Stimulated activated CD4-positive, alpha-beta T cell treated with anti-CD3 and anti-CD28 coated beads, Interleukin-12 subunit alpha, Interleukin-12 subunit beta, amount 100 ng/mL, for 48 hours (primary cell): ENCODE results near the gene SEMA4C.

Experiments
- DNase-seq, 3 donors: peaks; one replicate each; pipeline ENCODE4 v3.0.0-alpha.2; 2020; ENCODE audit warnings: low read depth in 2 of 3, low spot score in 1 of 3

The SEMA4C gene

DNA sequence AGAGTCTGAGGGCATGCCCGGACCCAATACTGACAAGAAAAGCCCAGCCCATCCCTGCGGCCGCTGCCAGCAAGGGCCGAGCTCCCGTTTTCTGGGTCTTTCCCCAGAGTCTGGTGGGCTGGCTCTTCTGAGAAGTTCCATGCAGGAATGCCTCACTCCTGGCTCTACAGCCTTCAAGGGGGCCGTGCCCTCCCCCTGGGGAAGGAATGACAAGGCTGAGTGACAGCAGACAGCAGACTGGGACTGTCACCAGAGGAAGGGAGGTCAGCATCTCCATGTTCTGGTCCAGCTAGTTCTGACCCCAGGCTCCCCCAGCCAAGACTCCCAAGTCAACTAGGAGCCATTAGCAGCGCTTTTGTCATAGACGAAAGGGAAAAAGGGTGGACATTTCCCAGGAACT lies 13.0 kb upstream of the SEMA4C start:
- no peak for DNase-seq

DNA sequence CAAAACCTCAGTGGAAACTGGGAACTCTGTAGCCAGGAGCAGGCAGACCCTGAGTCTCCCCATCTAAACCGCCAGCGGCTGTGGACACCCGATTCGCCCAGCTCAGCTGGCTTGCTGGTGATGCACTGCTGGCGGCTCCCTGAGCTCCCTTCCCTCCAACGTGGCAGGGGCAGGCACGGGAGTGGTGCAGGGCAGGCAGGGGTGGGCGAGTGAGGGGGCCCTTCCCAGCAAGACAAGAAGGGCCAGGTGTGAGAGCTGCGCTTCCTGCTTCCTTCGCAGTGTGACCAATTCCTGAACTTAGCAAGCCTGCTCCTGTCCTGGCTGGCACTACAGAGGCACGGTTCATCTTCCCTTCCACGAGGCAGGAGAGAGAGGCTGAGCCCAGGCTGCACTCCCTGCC lies 12.3 kb upstream of the SEMA4C start:
- DNase-seq, result no peak

DNA sequence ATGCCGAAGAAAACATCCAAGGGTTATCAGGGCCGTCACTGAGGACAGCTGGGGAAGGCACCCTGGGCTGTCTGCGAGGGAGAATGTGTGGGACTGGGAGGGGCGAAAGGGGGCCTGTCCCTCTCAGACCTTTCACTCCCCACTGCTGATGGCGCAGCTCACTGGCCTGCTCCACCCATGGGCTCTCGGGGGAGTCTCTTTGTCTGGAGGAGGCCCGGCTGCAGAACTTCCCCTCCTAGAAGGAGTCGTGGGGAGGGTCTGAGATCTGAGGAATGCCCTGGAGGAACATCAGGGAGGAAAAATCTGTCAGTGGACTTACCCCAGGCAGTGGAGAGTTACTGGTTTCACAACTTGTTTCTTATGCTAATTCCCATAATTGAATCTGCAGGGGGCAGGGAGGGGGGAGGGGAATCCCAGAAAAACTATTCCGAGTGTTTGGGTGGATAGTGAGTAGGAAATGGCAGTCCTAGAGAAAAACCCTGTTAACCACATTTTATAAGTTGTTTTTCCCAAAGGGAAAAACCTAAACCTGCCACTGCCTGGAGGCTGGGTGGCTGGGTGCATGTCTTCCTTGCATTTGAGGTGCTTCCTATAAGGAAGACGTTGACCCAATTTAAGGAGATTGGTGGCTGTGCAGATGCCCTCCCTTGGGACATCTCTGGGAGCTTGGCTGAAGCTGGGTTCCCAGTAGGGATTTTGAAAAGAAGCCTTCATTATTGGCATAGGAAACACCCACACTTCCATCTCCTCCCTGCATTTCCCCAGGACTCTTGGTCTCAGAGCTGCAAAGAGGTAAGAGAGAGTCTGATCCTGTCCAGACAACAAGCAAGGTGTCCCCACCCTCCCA lies 11.7 kb upstream of the SEMA4C start:
- no peak for DNase-seq

DNA sequence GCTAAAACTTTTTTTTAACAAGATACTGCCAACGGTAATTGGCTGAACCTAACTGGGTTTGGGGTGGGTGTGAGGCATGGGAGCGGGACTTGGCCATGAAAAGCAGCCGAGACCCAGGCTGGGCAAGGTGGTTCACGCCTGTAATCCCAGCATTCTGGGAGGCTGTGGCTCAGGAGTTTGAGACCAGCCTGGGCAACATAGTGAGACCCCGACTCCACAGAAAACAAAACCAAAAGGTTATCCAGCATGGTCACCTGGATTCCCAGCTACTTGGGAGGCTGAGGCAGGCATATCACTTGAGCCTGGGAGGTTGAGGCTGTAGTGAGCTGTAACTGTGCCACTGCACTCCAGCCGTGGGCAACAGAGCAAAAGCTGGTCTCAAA lies 11.0 kb upstream of the SEMA4C start:
- DNase-seq, result no peak

DNA sequence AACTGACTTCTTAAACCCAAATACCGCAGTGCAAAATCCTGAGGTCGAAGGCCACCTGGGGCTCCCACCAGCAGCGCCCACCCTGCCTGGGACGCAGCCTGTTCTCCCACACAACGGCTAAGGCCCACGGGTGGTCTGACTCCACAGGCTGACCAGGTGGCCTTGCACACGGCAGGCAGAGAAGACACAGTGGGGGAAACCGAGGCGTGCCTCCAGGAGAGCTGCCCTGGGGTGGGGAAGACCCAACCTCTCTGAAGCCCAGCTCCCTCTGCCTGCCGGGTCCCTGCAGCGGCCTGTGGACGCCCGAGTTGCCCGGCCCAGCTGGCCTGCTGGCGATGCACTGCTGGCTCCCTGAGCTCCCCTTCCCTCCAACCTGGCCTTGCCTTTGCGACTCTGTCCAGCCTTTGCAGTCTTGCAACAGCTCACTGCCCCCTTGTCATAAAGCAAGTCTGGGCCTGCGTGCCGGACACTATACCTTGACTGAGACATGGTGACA lies 9.7 kb upstream of the SEMA4C start:
- DNase-seq, result no peak

DNA sequence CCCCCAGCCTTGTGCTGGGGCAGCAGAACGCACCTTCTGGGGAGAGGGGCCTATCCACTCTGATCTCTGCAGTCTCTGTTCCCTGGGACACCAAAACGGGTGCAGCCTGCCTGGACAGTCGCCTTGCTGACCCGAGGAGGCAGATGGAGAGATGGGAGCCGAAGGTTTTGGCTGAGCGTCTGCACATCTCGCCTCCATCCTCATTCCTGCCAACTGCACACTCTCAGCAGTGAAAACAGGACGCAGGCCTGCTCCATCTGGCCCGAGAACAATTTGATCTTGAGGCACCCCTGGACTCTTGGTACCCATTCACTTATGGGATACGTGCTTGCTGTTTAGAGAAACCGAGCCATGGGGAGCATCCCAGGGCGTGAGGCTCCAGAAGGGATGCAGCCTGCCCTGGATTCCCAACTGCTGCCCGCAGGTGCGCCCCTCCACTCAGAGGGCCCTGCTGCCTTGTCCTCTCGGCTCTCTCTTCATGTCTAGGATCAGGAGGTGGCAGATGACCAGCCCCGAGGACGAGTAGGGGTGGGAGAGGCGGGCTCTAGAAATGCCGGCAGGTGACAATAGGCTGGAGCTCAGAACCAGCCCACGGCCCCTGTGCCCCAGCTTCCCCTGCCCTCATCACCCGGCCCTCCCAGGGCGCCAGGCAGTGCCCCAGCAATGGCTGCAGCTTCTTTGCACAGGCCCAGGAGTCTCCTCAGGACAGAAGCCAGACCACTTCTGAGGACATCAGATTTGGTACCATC lies 9.1 kb upstream of the SEMA4C start:
- DNase-seq, result no peak

DNA sequence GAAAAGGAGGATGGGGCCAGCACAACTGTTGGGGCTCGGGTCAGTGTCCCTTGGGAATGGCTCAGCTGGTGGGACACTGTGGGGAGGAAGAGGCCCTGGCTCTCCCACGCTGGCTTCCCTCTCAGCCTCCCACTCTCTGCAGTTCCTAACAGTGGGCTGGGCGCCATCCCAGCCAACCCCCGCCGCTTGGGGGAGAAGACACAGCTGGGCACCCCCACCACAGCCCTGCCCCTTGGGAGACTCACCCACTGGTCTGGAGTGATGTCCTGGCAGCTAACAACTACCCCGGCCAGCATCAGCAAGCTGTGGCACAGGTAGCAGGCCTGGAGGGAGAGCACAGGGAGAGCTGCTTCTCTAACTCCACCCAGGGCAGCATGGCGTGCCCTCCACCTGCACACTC lies 8.3 kb upstream of the SEMA4C start:
- no peak for DNase-seq

DNA sequence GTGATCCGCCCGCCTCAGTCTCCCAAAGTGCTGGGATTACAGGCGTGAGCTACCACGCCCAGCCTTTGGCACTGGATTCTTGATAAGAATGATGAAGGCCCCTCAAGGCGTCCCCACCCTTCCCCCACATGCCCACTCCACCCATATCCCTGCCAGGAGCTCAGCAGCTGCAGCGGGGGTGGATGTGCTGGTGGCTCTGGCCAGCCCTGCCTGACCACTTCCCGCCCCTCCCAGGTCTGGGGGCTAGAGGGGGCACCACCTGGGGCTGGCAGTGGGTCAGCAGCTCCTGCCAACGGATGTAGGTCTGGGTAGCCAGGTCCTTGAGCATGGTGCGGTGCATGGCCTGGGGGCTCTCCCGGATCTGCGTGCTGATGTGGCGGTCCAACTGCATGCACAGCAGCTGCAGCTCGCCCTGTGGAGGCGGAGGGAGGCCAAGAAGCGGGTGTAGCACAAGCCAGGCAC lies 7.8 kb upstream of the SEMA4C start:
- no peak for DNase-seq

DNA sequence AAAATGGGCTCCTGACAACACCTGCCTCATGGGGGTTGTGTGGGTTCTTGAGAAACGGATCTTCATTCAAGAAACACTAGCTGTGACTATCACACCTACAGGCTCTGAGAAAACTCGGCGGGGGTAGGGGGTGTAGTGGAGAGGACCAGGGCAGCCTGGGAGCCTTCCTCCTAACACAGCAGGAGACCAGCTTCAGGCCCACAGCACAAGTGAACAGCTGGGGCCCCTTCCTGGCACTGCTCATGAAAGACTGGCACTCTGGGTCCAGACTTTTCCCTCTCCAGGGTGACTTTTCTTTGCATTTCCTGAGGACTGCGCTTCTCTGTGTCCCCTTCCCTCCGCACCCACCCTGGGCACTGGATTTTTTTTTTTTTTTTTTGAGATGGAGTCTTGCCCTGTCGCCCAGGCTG lies 7.2 kb upstream of the SEMA4C start:
- no peak for DNase-seq

DNA sequence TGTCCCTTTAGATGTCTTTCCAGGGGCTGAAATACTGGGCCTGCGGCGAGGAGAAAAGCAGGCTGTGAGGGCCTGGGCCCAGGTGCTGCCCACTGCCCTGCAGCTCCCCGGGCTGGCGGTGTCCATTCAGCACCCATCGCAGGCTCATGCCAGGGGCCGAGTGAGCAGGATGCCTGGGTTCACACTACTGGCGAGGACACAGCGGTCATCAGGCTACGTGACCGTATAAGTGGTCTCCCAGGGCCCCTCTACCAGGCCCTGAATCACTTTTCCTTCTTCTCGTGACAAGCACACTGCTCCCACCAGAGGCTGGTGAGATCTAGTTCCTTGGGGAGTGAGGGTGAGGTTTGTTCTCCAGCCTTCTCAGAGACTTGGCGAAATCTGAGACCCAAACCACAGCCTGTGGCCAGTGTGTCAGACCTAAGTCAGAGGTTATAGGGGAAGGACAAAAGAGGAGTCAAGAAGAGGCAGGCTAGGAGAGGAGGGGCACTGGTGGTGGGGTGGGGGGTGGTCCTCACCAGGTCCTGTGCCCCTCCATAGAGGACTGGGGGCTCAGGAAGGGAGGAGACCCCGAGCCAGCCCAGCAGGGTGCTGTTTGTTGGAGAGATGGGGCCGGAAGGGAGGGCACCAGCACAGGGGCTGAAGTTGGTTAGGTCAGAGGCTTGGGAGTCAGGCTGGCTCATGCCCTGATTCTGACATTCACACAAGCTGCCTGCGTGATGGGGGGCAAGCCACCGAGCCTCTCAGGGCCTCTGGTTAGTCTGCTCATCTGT lies 6.6 kb upstream of the SEMA4C start:
- DNase-seq, result no peak

DNA sequence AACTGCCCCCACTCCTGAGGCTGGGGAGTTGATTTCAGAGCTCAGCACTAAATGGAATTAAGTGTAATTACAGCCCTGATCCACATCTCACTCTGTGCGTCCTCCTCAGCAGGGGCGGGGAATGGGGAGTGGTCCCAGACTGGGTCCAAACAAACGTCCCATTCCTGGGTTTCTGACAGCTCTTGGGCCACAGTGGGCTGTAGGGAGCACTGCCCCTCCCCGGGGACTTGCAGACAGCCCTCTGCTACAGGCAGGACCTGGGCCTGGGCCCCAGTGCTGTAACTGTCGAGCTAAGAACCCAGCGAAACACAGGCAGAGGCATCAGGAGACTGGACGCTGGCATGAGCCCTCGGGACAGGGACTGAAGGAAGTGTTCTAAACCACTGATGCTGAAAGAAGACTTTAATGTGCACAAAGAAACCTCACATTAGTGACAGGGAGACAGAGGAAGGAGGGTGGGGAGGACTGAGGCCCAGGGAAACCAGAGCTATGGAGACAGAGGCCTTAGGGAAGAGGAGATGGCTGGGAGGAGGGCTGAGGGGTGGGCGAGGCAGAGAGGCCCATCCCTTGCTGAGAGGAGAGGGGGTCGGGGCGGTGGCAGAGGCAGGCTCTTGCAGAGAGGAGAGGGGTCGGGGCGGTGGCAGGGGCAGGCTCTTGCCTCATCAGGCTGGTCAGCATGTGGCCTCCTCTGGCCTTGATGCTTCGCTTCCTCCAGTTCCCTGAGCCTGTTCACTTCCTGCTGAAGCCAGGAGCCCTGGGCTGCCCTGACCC lies 5.8 kb upstream of the SEMA4C start:
- DNase-seq, result no peak

DNA sequence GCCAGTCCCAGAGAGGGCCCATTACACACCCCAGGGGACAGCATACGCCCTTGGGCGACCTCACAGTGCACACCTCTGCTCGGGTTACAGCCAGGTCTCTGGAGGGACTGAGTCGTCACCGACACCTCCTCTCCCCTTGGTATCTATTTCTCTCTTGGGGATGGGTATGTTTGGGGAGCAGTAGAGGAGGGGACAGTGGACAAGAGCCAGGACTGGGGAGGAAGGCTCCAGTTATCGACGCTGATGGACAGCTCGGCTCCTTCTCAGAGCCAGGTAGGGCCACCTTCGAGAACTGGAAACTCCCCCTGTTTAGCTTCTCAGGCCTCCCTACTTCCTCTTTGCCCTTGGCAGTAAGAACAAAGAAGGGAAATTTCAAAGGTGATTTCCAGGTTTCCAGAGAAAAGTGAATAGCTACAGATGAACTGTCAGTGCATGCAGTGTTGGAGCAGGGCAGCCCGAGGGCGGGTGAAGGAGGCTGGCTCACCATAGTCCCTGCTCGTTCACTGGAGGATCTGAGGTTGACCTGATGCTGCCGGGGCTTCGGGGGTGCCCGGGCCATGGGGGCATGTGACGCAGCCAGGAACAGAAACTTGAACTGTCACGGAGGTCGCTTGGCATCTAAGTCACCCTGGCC lies 4.4 kb upstream of the SEMA4C start:
- DNase-seq, result no peak

DNA sequence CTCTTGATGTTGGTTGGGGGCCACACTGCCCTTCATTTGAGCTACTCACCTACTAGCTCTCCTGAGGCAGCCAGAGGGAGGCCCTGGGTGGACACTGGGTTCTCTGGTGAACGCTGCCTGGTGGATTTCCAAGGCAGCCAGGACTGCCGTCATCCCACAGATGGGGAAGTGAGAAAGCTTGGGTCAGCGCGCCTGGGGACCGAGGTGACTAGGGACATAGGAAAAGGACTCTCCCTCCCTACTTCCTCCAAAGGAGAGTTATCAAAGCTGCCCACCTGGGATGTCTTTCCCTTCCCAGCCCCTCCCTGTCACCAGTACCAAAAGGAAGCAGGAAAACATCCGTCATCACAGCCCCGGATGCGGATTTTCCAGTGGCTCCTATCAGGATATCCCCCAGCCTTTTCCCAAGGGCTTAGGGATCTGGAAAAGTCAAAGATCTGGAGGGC lies 3.8 kb upstream of the SEMA4C start:
- DNase-seq, result no peak

DNA sequence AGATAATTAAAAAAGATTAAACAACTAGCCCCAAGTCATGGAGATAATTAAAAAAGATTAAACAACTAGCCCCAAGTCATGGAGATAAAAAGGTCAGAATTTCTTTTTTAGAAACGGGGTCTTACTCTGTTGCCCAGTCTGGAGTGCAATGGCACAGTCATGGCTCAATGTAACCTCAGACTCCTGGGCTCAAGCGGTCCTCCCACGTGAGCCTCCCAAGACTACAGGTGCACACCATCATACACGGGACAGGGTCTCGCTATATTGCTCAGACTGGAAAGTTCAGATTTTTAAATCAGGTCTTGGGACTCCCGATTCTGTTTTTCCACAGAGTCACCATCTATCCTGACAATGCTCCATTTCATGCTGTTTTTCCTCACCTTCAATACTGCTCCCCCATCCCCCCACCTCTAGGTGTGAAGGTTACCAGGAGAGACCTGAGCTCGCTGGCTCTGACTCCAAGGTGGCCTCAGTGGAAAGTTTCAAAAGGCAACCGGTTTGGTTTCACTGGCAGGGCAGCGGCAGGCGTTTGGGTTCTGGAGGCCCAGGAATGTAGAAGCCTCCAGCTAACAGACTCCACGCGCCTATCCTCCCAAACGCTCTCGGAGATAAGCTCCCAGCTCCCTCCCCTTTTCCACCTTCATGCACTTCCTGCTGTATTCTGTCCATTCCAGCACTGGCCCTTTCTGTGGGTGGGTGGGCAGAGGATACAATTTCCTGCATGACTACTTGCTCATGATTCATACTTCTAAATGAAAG lies 2.9 kb upstream of the SEMA4C start:
- DNase-seq, result no peak

DNA sequence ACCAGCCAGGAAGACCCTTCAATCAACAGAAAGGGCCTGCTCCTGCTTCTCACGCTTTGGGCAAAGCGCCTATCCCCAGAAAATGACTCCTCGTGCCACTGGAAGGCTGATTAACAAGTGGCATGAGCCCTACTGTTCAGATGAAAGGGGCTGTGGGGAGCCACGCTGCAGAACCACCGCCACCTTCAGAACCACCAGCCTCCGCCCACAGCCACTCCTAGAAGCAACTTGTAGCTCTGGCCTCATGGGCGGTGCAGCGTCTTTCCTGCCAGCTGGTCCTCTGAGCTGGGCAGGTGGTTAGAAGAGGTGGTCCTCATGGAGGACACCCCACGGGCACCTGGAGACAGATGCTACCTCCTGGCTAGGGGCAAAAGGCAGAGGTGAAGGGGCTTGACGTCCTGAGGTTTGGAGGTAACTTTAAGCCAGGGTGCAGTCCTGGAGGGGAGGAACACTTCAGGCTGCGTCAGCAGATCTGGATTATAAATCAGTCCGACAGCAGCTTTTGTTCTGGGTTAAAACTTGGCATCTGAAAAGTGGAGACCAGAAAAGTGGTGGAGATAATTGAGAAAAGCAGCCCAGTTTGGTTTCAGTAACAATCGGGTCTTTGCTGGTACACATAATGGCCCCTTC lies 861 bp upstream of the SEMA4C start:
- no peak for DNase-seq

DNA sequence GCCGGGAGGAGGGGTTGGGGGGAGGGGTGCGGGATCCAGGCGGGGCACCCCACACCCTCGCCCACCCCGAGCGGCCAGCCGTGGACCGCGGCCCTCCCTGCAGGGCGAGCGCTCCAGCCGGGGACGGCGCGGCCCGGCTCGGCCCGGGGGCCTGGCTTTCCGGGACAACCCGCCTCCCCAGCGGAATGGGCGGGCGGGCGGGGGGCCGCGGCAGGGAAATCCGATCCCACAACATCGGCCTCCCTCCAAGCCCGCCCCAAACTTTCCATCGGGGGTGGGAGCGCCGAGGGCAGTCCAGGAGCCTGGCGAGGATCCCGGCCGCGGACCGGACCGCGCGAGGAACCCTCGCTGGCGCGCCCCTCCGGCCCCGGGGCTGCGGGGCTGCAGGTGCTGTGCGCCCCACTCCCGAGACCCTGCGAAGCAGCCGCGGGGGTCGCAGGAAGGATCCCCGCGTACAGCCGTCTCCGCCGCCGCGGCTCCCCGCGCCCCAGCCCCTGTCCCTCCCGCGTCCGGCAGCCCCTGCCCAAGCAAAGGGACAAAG lies 529 bp downstream of the SEMA4C start:
- DNase-seq, result no peak

DNA sequence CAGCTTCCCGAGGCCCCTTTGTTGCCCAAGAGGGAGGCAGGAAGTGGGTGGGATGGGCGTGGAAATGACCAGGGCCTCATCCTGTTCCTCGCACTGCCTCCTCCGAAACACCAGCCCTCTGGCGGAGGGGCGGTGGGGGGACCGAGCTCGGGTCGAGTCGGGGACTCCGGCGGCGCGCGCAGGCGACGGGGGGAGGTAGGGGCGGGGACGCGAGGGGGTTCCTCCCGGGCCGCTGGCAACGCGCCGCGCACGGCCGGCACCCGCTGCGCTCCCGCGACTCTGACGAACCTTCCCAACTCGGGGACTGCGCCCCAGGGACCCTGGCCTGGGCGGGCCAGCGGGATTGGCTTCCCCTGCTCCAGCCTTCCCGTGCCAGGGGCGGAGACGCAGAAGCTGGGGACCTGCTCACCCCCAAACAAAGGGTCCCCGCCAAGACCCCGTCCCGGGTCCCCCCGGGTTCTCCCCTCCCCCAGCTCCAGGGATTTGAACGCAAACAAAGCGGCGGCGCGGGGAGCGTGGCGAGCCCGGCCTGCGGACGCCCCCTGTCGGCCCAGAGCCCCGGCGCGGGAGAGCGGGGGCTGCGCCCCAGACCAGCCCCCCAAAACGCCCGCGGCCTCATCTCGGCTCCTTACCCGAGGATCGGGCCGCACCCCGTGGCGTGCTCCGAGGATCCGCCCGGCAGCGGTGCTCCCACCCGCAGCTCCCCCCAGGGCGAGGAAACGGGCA lies 1.2 kb downstream of the SEMA4C start:
- DNase-seq, result peak in 2 of 3 donors; percentile 38 to 59
